NB4 (cell line): Measurements from ENCODE around the gene SCP2.

Source experiments
- MYC ChIP-seq: IDR thresholded peaks from 2 replicates; pipeline ENCODE4 v1.6.1; 2011; ENCODE audit warnings: low read depth, low read length
- TF ChIP-seq, protein P1 (sequence below): IDR thresholded peaks from one replicate; pipeline ENCODE4 v1.5.1; 2012; ENCODE audit warnings: low read depth, low read length

DNA sequence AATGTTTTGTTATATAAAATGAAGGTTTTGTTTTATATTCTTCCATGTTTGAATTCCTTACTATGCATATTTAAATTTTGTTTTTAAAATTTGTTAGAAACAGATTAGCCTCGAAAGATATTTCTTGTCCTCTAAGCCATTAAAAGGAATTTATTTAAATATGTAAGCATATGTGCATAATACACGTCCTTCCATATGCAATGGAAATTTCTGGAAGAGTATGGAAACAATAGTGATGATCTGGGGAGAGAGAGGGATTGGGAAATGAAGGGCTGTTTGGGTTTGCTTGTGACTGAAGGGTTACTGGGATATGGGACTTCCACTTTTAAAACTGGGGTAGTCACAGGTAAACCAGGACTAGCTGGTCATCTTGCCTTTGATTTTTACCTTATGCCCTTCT, 26.7 kb upstream of the SCP2 start:
- TF ChIP-seq, protein P1, sequence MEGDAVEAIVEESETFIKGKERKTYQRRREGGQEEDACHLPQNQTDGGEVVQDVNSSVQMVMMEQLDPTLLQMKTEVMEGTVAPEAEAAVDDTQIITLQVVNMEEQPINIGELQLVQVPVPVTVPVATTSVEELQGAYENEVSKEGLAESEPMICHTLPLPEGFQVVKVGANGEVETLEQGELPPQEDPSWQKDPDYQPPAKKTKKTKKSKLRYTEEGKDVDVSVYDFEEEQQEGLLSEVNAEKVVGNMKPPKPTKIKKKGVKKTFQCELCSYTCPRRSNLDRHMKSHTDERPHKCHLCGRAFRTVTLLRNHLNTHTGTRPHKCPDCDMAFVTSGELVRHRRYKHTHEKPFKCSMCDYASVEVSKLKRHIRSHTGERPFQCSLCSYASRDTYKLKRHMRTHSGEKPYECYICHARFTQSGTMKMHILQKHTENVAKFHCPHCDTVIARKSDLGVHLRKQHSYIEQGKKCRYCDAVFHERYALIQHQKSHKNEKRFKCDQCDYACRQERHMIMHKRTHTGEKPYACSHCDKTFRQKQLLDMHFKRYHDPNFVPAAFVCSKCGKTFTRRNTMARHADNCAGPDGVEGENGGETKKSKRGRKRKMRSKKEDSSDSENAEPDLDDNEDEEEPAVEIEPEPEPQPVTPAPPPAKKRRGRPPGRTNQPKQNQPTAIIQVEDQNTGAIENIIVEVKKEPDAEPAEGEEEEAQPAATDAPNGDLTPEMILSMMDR = no peak
- no peak for TF ChIP-seq MYC
